GM23338 (cell line): ENCODE data around the gene UBE2G2.

ENCODE experiments used
- CTCF ChIP-seq, 2 experiments: fragments of 200-600 bp in 1 of 2; sonication (generic) in 1 of 2; conservative IDR thresholded peaks; 2 replicates each; pipeline versions ENCODE4 v1.5.1 to v1.6.1; 2016 to 2017; ENCODE audit warnings: antibody characterized with exemption in 2 of 2, low read depth in 2 of 2, mild to moderate bottlenecking in 2 of 2, moderate library complexity in 1 of 2
- EZH2phosphoT487 ChIP-seq: fragments of 200-600 bp; sonication (generic); IDR thresholded peaks from one replicate; pipeline ENCODE4 v1.8.1; 2018; ENCODE audit warnings: antibody characterized with exemption; ENCODE audit not compliant: unreplicated experiment
- POLR2AphosphoS5 ChIP-seq: IDR thresholded peaks from 2 replicates; pipeline ENCODE4 v1.6.1; 2016; ENCODE audit warnings: antibody characterized with exemption, low read depth
- REST ChIP-seq: IDR thresholded peaks from one replicate; pipeline ENCODE4 v1.6.1; 2018; ENCODE audit warnings: antibody characterized with exemption; ENCODE audit not compliant: unreplicated experiment

- TF ChIP-seq POLR2AphosphoS5 = no peak
- TF ChIP-seq CTCF (conservative IDR thresholded peaks at IDR 0.05; ENCODE audit: low read depth in 2 of 2) = no peak
- TF ChIP-seq REST = no peak
- TF ChIP-seq EZH2phosphoT487 = no peak
Measured at GRCh38 chr21:44812640-44813039, 11.0 kb upstream of the UBE2G2 start.
